Germinal center (tissue), 1 donor: Measurements from ENCODE around the gene ABCA13.

Source experiments
- DNase-seq: peaks from one replicate; pipeline ENCODE4 v3.0.0; 2012; ENCODE audit warnings: mixed read lengths, low spot score

Gene ABCA13

DNA sequence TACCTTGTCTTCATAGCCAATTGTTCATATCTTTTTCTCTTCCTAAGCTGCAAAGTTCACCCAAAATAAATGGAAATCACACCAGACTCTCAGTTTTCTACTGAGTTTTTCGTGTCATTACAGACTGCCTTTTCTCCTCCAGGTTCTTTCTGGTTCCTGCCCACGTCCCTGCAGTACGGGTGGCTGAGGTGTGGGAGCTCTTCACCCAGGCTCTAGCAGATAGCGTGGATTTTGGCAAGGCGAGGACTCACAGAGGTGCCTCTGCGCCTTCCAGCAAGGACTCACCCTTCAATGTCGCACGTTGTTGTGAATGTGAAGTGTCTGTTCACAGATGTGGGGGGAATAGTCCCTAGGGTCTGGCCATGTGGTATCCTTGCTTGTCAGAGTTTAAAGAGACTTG, 71.6 kb downstream of the ABCA13 start:
- DNase-seq = no peak

DNA sequence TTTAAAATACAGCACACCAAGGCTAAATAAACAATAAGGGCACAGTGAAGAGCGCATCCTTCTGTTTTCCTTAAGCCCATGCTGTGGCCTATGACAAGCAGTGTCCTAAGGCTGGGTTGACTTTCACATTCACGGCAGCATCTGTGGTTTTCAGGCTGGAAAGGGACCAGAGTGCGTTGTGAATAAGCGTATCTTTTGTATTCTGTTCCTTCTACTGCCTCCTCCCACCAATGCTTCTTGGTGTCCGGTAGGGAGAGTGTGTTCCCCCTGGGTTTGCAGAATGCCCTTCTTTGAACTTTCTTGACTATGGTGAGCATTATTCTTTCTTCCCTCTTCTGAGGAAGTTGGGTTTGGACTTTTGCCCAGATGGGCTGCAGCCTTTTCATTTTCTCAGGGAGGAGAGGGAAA, 73.6 kb downstream of the ABCA13 start:
- DNase-seq = no peak

DNA sequence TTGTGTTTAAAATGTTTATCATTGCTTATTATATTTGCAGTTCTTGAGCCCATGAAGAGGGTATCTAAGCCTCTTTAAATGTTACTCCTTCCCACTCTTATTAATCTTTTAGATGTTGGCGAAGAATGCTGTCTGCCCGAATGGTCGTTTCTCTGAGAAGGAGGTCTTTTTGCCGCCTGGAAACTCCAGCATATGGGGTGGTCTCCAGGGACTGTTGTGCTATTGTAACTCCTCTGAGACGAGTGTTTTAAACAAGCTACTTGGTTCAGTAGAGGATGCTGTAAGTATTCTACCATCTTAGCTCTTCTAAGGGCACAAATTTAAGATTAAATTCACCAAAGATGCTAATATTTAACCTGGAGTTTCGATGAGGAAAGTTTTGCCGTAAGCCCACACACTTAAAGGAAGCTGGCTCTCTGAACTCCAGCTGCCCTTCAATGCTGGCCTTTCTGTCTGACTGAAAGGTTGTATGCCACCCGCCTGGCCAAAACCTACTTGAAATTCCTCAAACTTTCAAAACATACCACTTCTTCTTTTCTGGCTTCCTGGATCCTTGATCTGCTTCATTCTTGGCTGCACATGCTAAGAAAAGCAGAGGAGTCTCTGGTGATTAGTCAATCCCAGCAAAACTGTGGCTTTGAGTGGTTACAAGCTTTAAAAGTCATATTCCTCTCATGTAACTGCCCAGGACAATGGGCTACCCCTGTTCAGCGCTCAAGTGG, 74.7 kb downstream of the ABCA13 start:
- DNase-seq = no peak

DNA sequence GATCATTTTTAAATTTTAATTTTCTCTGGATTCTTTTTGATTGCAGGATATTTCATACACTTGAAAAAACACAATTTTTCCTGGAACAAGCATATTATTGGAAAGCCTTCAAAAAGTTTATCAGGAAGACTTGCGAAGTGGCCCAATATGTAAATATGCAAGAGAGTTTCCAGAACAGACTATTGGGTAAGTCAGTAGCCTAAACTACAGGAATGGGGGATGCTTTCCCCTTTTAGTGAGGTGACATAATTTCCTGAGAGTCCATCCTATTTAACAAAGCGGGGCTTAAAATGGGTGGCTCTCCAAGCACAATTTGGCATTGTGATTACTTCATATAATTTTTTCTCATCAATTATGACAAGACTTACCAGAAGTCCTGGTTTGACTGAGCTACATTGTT, 77.9 kb downstream of the ABCA13 start:
- DNase-seq = no peak

DNA sequence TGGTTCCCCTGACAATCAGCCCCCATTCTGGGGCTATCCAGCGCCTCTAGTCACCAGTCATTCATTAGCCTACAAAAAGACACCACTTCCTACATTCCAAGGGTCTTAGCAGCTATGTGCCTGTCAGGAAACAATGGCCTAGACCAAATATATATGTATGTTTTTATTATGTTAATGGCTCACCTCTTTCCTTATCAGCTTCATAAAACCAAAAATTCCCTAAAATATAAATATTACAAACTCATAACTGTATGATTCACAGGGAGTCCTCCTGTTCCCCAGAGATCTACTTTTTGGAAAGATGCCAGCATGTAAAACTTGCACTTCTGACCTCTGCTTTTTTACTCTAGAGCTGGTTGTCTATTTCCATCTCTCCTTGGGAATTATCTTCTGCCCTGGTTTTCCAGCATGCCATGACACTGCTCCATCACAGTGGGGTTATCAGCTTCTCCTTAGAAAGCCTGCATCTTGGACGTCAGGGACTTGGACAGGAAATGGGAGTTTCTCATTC, 79.2 kb downstream of the ABCA13 start:
- no peak for DNase-seq

DNA sequence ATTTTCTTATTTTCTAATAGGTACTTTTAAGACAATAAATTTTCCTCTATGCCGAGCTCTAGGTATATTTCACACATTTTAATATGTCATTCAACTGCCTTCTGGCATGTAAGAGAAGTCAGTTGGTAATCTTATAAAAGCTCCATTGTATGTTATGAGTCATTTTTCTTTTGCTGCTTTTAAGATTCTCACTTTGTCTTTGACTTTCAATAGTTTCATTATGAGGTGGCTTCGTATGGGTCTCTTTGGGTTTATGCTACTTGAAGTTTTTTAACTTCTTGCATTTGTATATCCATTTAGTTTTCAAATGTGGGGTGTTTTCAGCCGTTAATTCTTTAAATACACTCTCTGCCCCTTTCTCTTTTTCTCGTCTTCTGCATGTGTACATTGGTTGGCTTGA, 80.5 kb downstream of the ABCA13 start:
- DNase-seq = no peak

DNA sequence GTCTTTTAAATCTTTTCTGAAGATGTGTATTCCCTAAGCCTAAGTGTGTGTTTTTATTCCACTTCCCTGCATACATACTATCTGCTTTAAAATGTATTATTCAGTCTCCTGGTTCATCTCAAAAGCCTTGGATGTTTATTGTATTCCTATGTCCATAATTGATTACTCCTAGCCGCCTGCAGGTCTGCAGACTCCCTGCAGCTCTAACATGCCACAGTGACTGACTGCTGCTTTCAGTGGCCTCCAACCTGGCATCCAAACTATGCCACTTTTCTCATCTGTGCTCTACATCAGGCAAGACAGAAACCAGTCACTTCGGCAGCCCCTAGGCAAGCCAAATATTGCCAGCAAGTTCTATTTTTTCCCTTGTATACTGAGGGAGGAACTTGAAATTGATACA, 81.7 kb downstream of the ABCA13 start:
- DNase-seq = no peak

DNA sequence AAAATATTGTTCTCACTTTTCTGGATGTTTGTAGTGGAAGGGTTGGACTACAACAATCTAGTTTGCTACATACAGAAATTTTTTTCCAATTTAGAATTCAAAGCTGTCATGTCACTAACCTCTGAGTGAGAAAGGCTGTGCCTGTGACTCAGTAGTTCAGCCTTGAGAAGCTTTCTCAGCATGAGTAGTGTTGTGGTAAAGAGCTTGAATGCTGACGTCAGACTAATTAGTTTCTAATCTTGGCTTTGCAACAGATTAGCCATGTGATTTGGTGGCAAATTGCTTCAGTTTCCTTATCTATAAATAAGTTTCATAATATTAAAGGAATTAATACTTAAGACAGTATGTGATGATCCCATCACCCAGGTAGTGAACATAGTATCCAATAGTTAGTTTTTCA, 83.8 kb downstream of the ABCA13 start:
- no peak for DNase-seq

DNA sequence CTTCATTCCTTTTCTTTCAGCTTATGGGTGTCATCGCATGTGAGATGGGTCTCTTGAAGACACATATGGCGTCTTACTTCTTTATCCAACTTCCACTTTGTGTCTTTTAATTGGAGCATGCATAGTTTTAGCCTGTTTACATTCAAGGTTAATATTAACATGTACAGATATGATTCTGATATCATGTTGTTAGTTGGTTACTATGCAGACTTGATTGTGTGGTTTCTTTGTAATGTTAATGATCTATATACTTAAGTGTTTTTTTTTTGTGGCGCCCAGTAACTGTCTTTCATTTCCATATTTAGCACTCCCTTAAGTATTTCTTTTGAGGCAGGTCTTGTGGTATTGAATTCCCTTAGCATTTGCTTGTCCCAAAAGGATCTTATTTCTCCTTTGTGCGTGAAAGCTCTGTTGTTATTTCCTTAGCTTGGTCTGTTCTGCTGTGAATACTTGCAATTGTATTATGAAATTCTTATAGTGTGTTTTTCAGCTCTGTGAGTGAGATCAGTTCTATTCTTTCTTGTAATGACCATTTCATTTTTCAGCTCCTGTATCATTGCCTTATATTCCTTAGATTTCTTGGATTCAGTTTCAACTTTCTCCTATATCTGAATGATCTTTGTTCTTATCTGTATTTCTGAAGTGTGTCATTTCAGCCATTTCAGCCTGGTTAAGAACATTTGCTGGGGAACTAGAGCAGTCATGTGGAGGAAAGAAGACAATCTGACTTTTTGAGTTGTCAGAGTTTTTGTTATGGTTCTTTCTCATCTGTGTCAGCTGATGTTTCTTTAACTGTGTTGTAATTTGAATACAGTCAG, 88.4 kb downstream of the ABCA13 start:
- DNase-seq = no peak

DNA sequence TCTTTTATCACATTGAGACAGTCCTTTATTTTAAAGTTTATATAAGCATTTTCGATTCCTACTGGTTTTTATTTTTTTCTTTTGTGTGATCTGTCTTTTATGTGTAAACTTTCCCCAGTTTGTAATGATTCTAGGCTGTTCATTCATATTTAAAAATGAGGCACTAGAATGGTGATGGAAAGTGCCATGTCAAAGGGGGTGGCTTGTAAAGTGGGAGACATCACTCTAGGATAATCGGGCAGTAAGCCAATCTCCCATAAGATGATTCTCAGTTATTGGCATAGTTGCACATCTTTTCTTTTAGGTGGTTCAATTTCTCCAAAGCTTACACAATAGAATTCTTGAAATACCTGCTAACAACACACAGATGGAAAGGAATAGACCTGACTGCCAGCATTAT, 90.4 kb downstream of the ABCA13 start:
- no peak for DNase-seq

DNA sequence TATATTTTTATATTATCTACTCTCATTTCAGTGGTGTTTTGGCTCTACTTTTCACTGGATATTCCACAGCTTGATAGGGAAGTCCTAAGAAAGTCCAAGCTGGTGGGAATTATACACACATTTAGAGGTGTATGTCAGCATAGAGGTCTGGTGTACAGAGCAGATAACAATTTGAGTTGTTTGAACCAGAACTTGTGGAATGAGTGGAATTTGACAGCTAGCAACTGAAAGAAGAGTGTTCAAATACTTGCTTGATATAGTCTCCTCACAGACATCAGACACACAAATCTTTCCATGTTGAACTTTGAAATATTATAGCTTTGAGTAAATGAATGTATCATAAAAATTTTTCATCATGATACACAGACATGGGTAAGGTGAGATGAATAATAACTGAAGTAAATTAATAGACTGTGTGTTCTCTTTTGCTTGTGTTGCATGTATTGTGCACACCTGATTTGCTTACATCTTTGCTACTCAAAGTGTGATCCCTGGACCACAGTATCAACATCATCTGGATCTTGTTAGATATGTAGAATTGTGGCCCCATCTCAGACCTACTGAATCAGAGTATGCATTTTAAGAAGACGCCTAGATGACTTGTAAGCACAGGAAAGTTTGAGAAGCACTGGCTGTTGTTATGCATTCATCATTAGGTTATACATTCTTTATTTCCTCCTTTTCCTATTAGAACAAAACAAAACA, 91.5 kb downstream of the ABCA13 start:
- DNase-seq = no peak

DNA sequence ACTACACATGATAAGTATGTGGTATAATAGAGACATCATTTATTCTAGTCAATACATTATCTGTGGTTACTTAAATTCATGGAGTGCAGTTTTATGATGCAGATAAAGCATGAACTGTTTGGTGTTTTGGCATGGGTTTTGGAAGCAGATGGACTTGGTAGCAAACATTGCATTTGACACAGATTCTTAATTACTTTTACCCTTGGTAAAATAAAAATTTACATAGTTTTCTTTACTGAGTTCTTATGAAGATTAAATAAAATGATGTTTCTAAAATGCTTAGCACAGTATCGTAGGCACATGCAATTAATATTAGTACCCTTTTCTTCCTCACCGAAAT, 92.0 kb downstream of the ABCA13 start:
- no peak for DNase-seq

DNA sequence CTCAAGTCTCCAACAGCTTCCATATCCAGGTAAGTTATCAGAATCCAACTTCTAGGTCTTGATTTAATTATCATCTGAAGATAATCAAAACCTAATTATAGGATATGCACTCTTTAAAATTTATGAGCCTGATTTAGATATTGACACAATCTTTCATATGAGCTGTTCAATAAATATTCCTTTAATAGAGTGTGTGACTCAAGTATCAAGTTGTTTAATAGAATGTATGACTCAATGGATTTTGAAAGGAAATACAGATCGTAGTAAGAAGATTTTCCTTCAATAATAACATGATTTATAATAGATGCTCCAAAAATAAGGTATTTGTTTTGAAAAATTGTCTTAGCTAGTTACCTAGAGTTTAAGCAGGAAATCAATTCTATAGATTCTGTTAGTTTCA, 97.8 kb downstream of the ABCA13 start:
- no peak for DNase-seq

DNA sequence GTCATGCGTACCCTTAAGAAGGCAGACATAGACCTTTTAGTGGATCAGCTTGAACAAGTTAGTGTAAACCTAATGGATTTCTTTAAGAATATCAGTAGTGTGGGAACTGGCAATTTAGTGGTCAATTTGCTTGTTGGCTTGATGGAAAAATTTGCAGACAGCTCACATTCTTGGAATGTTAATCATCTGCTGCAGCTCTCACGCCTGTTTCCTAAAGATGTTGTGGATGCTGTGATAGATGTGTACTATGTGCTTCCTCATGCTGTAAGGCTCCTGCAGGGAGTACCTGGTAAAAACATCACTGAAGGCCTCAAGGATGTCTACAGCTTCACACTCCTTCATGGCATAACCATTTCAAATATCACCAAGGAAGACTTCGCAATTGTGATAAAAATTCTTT, 103.4 kb downstream of the ABCA13 start:
- no peak for DNase-seq

DNA sequence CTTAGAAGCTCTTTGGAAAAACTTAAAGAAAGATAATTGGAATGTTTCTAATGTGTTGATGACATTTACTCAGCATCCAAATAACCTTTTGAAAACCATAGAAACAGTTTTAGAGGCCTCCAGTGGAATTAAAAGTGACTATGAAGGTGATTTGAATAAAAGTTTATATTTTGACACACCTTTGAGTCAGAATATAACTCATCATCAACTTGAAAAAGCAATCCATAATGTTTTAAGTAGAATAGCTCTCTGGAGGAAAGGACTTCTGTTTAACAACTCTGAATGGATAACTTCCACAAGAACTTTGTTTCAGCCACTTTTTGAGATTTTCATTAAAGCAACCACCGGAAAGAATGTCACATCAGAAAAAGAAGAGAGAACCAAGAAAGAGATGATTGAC, 108.2 kb downstream of the ABCA13 start:
- DNase-seq = no peak

DNA sequence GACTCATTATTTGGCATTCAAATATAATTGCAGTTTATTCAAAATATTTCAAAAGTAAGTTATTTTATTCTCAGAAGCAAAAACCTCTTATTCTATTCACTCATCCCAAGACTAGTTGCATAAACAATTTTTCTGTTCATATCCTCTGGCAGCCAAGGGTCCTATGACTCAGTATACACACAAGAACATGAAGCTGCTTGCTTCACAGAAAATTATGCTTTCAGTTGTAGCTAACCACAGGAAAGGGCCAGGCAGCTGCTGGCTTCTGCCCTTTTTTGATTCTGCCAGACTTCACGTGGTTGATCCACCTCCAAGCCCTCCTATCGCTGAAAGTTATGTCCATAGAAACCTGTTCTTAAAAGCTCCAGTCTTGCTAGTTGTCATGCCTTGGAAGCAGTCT, 108.8 kb downstream of the ABCA13 start:
- DNase-seq = no peak

DNA sequence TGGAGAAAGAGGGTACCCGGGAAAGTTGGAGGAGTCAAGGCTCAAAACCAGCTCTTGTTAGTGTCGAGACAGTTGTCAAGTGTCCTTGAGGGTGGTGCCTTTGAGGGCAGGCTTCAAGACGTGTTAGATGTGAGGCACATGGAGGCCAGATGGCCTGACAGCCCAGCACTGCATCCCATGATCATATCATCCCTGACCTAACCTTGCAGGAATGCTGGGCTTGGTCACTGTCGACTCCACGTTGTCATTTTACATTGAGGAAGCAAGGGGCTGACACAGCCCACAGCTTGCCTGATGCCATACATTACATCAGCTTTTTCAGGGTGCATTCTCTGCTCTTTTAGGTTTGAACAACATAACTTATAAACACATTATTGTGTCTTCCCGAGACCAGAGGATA, 114.1 kb downstream of the ABCA13 start:
- no peak for DNase-seq

DNA sequence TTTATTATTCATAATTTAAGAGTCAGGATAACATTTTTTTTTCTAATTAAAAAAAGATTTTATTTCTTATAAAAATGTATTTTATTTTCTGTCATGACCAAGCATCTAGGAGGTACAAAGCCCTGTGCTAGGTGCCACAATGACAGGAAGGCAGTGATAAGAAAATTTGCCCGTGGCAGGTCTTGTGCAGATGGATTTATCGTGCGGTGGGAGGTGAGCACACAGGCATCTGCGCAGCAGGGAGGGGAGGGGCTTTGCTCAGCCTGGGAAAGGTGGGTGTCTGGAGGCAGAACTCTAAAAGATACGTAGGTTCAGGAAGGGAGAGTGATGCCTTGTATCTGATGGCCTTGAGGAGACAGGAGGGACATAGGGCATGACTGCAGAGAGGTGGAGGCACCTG, 115.6 kb downstream of the ABCA13 start:
- no peak for DNase-seq

DNA sequence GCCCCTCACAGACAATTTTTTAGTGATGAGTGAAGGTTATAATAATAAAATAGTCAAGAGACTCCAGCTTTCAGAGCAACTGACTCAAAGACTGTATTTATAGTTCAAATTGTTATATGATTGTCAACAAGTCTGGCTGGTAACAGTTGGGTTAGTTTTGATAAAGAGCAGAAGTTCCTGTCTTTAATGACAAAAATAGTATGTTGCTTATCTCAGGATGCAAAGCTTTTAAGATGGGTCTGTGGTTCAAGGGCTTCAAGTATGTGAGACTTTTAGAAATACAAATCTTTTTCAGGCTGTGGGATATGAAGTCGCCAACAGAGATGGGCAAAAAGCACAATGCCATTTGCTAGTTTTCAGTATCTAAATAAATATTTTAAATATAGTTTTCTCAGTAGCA, 118.4 kb downstream of the ABCA13 start:
- DNase-seq = no peak

DNA sequence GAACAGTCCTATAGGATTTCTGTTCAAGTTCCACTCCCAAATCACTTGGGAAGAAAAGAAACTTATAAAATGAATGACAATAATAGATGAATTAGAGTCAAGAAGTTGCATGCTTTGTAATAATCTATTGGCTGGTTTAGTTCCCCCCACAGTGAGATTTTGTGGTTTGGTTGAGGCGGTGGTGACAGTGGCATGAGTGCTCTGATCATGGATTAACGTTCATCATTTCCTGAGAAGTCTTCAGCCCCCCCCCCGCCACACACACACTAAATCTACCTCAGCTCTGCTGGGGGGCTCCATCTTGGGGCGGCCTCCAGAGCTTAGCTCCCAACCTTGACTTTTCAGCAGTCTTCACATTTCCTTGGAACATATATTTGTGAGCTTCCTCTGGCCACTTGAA, 121.7 kb downstream of the ABCA13 start:
- DNase-seq = no peak

DNA sequence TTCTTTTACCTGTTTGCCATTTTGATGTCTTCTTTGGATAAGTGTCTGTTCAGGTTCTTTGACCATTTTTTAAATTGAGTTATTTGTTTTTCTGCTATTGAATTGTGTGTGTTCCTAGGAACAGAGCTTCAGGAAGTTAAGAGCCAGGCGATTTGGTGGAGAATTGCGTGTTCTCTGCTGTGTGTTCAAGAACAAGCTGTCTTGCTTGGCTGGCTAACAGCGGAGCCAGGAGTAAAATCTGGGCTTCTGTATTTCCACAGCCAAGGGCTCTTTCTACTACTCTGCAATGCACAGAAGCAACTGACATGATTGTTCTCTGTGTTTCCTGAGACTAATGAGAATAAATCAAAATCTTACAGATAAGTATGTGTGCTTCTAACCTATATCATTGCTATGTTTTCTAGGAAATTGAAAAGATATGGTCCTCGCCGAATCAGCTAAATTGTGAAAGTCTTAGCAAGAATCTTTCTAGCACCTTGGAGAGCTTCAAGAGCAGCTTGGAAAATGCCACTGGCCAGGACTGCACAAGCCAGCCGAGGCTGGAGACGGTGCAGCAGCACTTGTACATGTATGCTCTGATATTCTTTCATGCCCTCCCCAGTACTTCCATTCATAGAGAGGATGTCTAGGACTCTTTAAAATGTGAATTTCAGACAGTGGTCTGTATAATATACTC, 124.2 kb downstream of the ABCA13 start:
- no peak for DNase-seq

DNA sequence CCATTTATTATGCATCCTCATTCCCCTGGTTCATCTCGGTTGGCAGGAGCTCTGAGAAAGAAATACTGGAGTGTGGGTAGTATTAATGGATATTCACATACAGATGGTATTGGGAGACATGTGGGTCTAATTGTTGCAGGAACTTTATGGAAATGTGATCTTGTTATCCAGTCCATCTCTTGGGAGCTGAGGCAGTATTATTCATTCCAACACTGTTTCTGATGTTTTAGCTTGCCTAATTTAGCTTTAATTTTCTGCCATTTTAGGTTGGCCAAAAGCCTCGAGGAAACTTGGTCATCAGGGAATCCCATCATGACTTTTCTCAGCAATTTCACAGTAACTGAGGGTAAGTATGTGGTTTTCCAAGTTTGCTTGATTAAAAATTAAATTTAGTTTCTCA, 125.7 kb downstream of the ABCA13 start:
- DNase-seq = no peak

DNA sequence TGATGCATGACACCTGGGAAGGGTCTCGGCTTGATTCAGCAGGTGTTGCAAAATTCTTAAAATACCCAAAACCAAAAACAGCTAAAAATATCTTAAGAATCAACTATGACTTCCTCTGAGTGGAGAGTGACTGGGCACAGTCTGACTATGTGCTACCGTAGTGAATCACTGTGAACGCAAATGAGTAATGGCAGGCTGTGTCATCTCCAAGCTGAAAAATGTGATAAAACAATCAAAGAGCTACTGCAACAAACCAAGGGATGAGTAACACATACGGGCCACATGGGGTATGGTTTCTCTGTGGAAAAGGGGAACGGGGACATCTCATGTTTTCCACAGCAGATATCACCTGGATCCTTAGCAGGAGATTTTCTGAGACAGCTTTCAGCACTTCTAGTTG, 127.5 kb downstream of the ABCA13 start:
- no peak for DNase-seq
